Stimulated activated naive CD4-positive, alpha-beta T cell (primary cell): ENCODE data around the gene PFKM.

Source experiments
- DNase-seq, 6 experiments: peaks; one replicate each; lab custom pipeline; 2025; lab: John Stamatoyannopoulos, UW

PFKM gene

GRCh38 chr12:48119078-48119833 lies at the start of gene PFKM:
Gene PFKM, plus strand, starts transcription at chr12:48119364. Its CDS starts 3,411 bp downstream, at chr12:48122775.
- DNase-seq: peak; percentile 27 to 64 (median 50)

- no peak for DNase-seq
Measured at GRCh38 chr12:48070033-48070432, 49.1 kb upstream of the PFKM start.

GRCh38 chr12:48070731-48071130 lies 48.4 kb upstream of the PFKM start:
- no peak for DNase-seq

- DNase-seq: no peak
Measured at GRCh38 chr12:48071808-48072207, 47.4 kb upstream of the PFKM start.

GRCh38 chr12:48072266-48072665 lies 46.9 kb upstream of the PFKM start:
- DNase-seq: no peak

GRCh38 chr12:48074266-48074665 lies 44.9 kb upstream of the PFKM start:
- DNase-seq: no peak

GRCh38 chr12:48075832-48076231 lies 43.3 kb upstream of the PFKM start:
- no peak for DNase-seq

GRCh38 chr12:48077111-48077510 lies 42.1 kb upstream of the PFKM start:
- DNase-seq: no peak

- no peak for DNase-seq
Measured at GRCh38 chr12:48078901-48079300, 40.3 kb upstream of the PFKM start.

GRCh38 chr12:48080285-48080684 lies 38.9 kb upstream of the PFKM start:
- DNase-seq: no peak

- DNase-seq: no peak
Measured at GRCh38 chr12:48080821-48081220, 38.3 kb upstream of the PFKM start.

GRCh38 chr12:48084066-48084465 lies 35.1 kb upstream of the PFKM start:
- no peak for DNase-seq

- DNase-seq: no peak
Measured at GRCh38 chr12:48084841-48085460, 34.2 kb upstream of the PFKM start.

GRCh38 chr12:48086327-48086726 lies 32.8 kb upstream of the PFKM start:
- DNase-seq: no peak

- no peak for DNase-seq
Measured at GRCh38 chr12:48092611-48093010, 26.6 kb upstream of the PFKM start.

- DNase-seq: no peak
Measured at GRCh38 chr12:48104531-48104930, 14.6 kb upstream of the PFKM start.

- peak; percentile 16 to 65 (median 56) for DNase-seq
Measured at GRCh38 chr12:48105321-48105866, 13.8 kb upstream of the PFKM start.

- peak; percentile 79 to 99 (median 92) for DNase-seq
Measured at GRCh38 chr12:48105867-48106680, 13.1 kb upstream of the PFKM start, which contains the start of gene SENP1. Gene SENP1, minus strand, starts transcription at chr12:48106079. Its CDS starts 4,607 bp downstream, at chr12:48101472.

GRCh38 chr12:48106681-48107613 lies 12.2 kb upstream of the PFKM start:
- no peak for DNase-seq

GRCh38 chr12:48109424-48109823 lies 9.7 kb upstream of the PFKM start:
- DNase-seq: no peak

GRCh38 chr12:48110691-48111311 lies 8.4 kb upstream of the PFKM start:
- DNase-seq: no peak
